A549 treated with CpdA at 1 μM for 4 hours (cell line): Measurements from ENCODE around the gene B4GALT7. TPM values are rescaled to one million over a fixed set of nuclear protein-coding genes. Genes with fewer than 3 reads are reported as not detected.

Experiments
- total RNA-seq: library from RNA; stranded (reverse); fragments of 200-300 nt; extraction: Qiagen RNA extraction; gene quantifications from 5 replicates; pipeline ENCODE4 v1.2.3, GENCODE V29; 2022; ENCODE audit warnings: low read depth

B4GALT7 gene
- 21.4 to 30.9 TPM (median 26.5 TPM) in 5 replicates for total RNA-seq

GRCh38 chr5:177599731-177600507 is at the start of gene B4GALT7:
Gene B4GALT7, plus strand, starts transcription at chr5:177600132. Its CDS starts 79 bp downstream, at chr5:177600211.

GRCh38 chr5:177554474-177555111 is 45.3 kb upstream of the B4GALT7 start, which contains the start of gene FAM193B:
Gene FAM193B, minus strand, starts transcription at chr5:177554563. Its CDS starts 105 bp downstream, at chr5:177554458.

GRCh38 chr5:177592010-177592834 is 7.7 kb upstream of the B4GALT7 start, which contains the start of gene TMED9:
Gene TMED9, plus strand, starts transcription at chr5:177592203. Its CDS starts 12 bp downstream, at chr5:177592215.

Other genes with a start within 250 kb of the B4GALT7 start
- gene LMAN2, start 248.5 kb upstream of the B4GALT7 start, total RNA-seq = 188 to 233 TPM (median 193 TPM) in 5 replicates
- gene RGS14, start 242.2 kb upstream of the B4GALT7 start, total RNA-seq = 3.0 to 8.2 TPM (median 6.2 TPM) in 5 replicates
- not detected in 5 replicates for gene SLC34A1, start 215.7 kb upstream of the B4GALT7 start, total RNA-seq
- gene PFN3, start 199.5 kb upstream of the B4GALT7 start, total RNA-seq = not detected in 5 replicates
- 13.4 to 26.6 TPM (median 21.8 TPM) in 5 replicates for gene F12, start 190.6 kb upstream of the B4GALT7 start, total RNA-seq
- 19.5 to 27.2 TPM (median 23.5 TPM) in 5 replicates for gene GRK6, start 173.5 kb upstream of the B4GALT7 start, total RNA-seq
- 14.4 to 39.0 TPM (median 34.3 TPM) in 5 replicates for gene PRR7, start 153.3 kb upstream of the B4GALT7 start, total RNA-seq
- 54.2 to 72.8 TPM (median 63.0 TPM) in 5 replicates for gene DBN1, start 126.5 kb upstream of the B4GALT7 start, total RNA-seq
- gene PDLIM7, start 102.5 kb upstream of the B4GALT7 start, total RNA-seq = 75.2 to 112 TPM (median 99.1 TPM) in 5 replicates
- 3.4 to 6.8 TPM (median 4.7 TPM) in 5 replicates for gene DOK3, start 90.3 kb upstream of the B4GALT7 start, total RNA-seq
- gene DDX41, start 83.2 kb upstream of the B4GALT7 start, total RNA-seq = 106 to 129 TPM (median 119 TPM) in 5 replicates
- 23.8 to 35.4 TPM (median 30.9 TPM) in 5 replicates for gene FAM193B, start 45.6 kb upstream of the B4GALT7 start, total RNA-seq
- gene TMED9, start 7.9 kb upstream of the B4GALT7 start, total RNA-seq = 277 to 298 TPM (median 279 TPM) in 5 replicates
- gene FAM153A, start 182.8 kb downstream of the B4GALT7 start, total RNA-seq = not detected in 5 replicates